NCI-H69 (cell line): Measurements from ENCODE around the gene PCSK9.
"Not testable (repeated sequence)": the region's sequence is repeated elsewhere in the genome, so short reads cannot be mapped to it uniquely, and the experiment has no call there.

Experiments used
- DNase-seq: peaks from one replicate; lab custom pipeline; 2025; lab: John Stamatoyannopoulos, UW

PCSK9 gene

GRCh38 chr1:55079651-55080050 is 40.3 kb downstream of the PCSK9 start:
- no peak for DNase-seq

GRCh38 chr1:55081188-55081904 is 42.0 kb downstream of the PCSK9 start:
- no peak for DNase-seq

GRCh38 chr1:55081905-55082296 is 42.6 kb downstream of the PCSK9 start:
- DNase-seq = no peak

GRCh38 chr1:55084257-55084656 is 44.9 kb downstream of the PCSK9 start:
- DNase-seq = no peak

- DNase-seq = no peak
Observed at GRCh38 chr1:55087439-55087838, 48.1 kb downstream of the PCSK9 start.

GRCh38 chr1:55088413-55088812 is 49.1 kb downstream of the PCSK9 start:
- DNase-seq = no peak

GRCh38 chr1:55089683-55090082 is 50.3 kb downstream of the PCSK9 start:
- DNase-seq = no peak

- no peak for DNase-seq
Observed at GRCh38 chr1:55092475-55092874, 53.1 kb downstream of the PCSK9 start.

GRCh38 chr1:55095095-55095494 is 55.7 kb downstream of the PCSK9 start:
- DNase-seq = no peak

GRCh38 chr1:55103891-55104290 is 64.5 kb downstream of the PCSK9 start:
- DNase-seq = no peak

GRCh38 chr1:55107101-55107500 is 67.8 kb downstream of the PCSK9 start:
- DNase-seq = no peak

GRCh38 chr1:55109005-55109404 is 69.7 kb downstream of the PCSK9 start:
- DNase-seq = not testable (repeated sequence)
